Activated T-cell treated with anti-CD3 and anti-CD28 coated beads, Interleukin-2, amount 50 U/mL, for 24 hours (primary cell): Measurements from ENCODE around the gene TMEM151B.
"Not testable (repeated sequence)": the region's sequence is repeated elsewhere in the genome, so short reads cannot be mapped to it uniquely, and the experiment has no call there.

Experiments used
- DNase-seq: peaks from one replicate; pipeline ENCODE4 v3.0.0-alpha.2; 2020
- H3K27ac Mint-ChIP-seq: 2 replicates; pipeline ENCODE4 v1.8.0; 2020; ENCODE audit warnings: mild to moderate bottlenecking, mixed read lengths
- H3K27me3 Mint-ChIP-seq: 2 replicates; pipeline ENCODE4 v1.8.0; 2020; ENCODE audit warnings: mixed read lengths
- H3K36me3 Mint-ChIP-seq: 2 replicates; pipeline ENCODE4 v1.8.0; 2020; ENCODE audit warnings: low read depth, mixed read lengths
- H3K4me1 Mint-ChIP-seq: 2 replicates; pipeline ENCODE4 v1.8.0; 2020; ENCODE audit warnings: low read depth, mixed read lengths
- H3K4me3 Mint-ChIP-seq: 2 replicates; pipeline ENCODE4 v1.8.0; 2020; ENCODE audit warnings: mild to moderate bottlenecking, moderate library complexity, mixed read lengths
- H3K9me3 Mint-ChIP-seq: 2 replicates; pipeline ENCODE4 v1.8.0; 2020; ENCODE audit warnings: mixed read lengths

Gene TMEM151B

DNA sequence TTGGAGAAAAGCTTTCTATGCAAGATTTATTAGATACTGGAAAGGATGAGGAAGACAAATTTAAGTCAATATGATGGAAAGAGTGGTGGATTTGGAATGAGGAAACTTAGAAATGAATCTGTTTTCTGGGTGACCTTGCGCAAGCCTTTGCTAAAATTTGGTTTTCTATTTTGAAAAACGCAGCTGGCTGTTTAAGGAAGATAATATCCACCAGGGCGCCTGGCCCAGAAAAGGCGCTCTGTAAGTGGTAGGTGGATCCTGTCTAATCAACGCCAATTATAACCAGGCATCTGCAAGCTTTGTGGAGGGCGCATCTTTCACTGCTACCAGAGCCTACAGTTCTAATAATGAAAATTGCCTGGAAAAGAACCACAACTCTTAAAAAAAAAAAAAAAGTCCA is 71.8 kb downstream of the TMEM151B start:
- peaks cover 55% of the 10 kb centered on the region for H3K27me3 Mint-ChIP-seq
- DNase-seq, result no peak
- no peak overlapping the region for H3K27ac Mint-ChIP-seq
- H3K9me3 Mint-ChIP-seq, result no peaks in the 10 kb centered on the region
- H3K36me3 Mint-ChIP-seq, result no peaks in the 10 kb centered on the region
- H3K4me3 Mint-ChIP-seq, result no peak overlapping the region
- peaks cover 6% of the 10 kb centered on the region for H3K4me1 Mint-ChIP-seq

DNA sequence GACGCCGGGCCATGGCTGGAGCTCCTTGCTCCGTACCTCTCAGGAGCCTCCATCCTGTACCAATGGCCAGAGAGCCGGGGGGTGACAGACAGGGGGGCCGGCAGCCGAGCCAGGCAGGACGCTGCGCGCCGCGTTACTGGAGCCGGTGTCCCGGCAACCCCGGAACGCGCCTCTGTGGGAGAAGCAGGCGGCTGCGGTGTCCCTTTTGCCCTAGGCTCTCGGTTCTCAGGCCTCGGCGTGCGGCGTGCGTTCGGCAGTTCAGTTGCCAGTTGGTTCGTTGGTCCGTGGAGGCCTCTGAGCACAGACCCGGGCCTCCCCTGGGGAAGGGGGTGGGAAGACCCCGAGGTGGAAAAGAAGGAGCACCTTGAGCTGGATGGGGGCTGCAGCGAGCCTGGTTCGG is 72.2 kb downstream of the TMEM151B start, which contains the start of gene SPATS1:
TSS of gene SPATS1 (plus strand) at position 162 of the 400 bp plus-strand sequence. CDS start 446 bp downstream, outside the sequence.
- H3K4me3 Mint-ChIP-seq, result no peak within 1 kb of the TSS
- H3K9me3 Mint-ChIP-seq, result no peaks in the 10 kb centered on the region
- H3K4me1 Mint-ChIP-seq, result peaks cover 6% of the 10 kb centered on the region
- no peaks in the 10 kb centered on the region for H3K36me3 Mint-ChIP-seq
- no peak for DNase-seq
- H3K27ac Mint-ChIP-seq, result no peak within 1 kb of the TSS
- H3K27me3 Mint-ChIP-seq, result peaks cover 56% of the 10 kb centered on the region

- H3K4me1 Mint-ChIP-seq, DNase-seq, H3K4me3 Mint-ChIP-seq, H3K9me3 Mint-ChIP-seq, H3K36me3 Mint-ChIP-seq, H3K27ac Mint-ChIP-seq: not testable (repeated sequence)
- peaks cover 47% of the 10 kb centered on the region for H3K27me3 Mint-ChIP-seq
These were observed 76.6 kb downstream of the TMEM151B start for GRCh38 chr6:44346818-44347217.

- no peaks in the 10 kb centered on the region for H3K36me3 Mint-ChIP-seq
- DNase-seq, result no peak
- H3K27ac Mint-ChIP-seq, result no peak overlapping the region
- peaks cover 15% of the 10 kb centered on the region for H3K27me3 Mint-ChIP-seq
- H3K4me3 Mint-ChIP-seq, result no peak overlapping the region
- H3K9me3 Mint-ChIP-seq, result no peaks in the 10 kb centered on the region
- no peaks in the 10 kb centered on the region for H3K4me1 Mint-ChIP-seq
These were observed 79.8 kb downstream of the TMEM151B start for GRCh38 chr6:44349904-44350649.

- peaks cover 11% of the 10 kb centered on the region for H3K27me3 Mint-ChIP-seq
- H3K9me3 Mint-ChIP-seq, DNase-seq, H3K4me3 Mint-ChIP-seq, H3K4me1 Mint-ChIP-seq, H3K27ac Mint-ChIP-seq, H3K36me3 Mint-ChIP-seq: not testable (repeated sequence)
These were observed 80.4 kb downstream of the TMEM151B start for GRCh38 chr6:44350650-44350994.

DNA sequence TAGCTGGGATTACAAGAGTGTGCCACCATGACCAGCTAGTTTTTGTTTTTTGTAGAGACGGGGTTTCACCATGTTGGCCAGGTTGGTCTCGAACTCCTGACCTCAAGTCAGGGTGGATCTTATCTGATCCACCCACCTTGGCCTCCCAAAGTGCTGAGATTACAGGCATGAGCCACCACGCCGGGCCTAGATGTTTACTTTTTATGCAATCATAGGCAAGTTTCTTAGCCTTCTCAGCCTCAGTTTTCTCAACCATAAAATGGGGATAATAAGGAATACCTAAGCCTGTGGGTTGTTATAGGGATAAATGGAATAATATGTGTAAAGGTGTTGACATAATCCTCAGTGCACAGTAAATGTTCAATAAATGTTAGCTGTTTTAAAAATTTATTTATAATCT is 82.0 kb downstream of the TMEM151B start:
- Mint-ChIP-seq H3K27me3 (peaks cover 12% of the 10 kb centered on the region), H3K4me1 (no peaks in the 10 kb centered on the region), H3K4me3 (no peak overlapping the region), H3K9me3 (no peaks in the 10 kb centered on the region), H3K27ac (no peak overlapping the region), H3K36me3 (no peaks in the 10 kb centered on the region)
- DNase-seq, result no peak

DNA sequence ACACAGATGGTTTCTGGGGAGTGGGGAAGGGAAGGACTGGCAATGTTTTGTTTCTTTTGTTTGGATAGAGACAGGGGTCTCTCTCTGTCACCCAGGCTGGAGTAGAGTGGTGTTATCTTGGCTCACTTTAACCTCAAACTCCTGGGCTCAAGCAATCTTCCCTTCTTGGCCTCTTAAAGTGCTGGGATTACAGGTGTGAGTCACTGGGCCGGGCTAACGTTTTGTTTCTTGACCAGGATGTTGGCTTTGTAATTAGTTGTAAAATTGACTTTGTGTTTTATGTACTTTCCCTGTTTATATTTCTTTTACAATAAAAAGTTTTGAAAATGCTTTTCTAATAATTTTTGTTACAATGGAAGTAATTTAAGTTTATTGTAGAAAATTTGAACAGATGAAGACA is 83.1 kb downstream of the TMEM151B start:
- DNase-seq, result no peak
- no peak overlapping the region for H3K4me3 Mint-ChIP-seq
- H3K36me3 Mint-ChIP-seq, result no peaks in the 10 kb centered on the region
- no peak overlapping the region for H3K27ac Mint-ChIP-seq
- H3K9me3 Mint-ChIP-seq, result no peaks in the 10 kb centered on the region
- peaks cover 20% of the 10 kb centered on the region for H3K27me3 Mint-ChIP-seq
- no peaks in the 10 kb centered on the region for H3K4me1 Mint-ChIP-seq

DNA sequence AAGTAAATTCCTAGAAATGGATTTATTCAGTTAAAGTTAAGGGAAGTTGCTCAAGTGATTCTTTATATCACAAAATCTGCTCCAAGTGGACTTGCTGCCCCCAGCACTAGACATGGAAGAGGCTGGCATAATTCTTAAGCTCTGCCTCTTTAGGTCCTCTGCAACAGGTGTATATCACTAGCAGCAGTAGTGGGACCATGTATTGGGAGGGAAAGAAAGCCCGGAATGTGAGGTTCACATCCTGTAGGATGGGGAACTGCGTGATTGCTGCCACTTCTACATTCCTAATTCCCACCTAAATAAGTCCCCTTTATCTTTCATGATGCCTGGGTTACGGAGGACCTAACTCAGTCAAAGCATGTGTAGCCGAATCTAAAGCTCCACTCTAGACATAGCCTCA is 85.4 kb downstream of the TMEM151B start:
- Mint-ChIP-seq H3K27me3 (peaks cover 25% of the 10 kb centered on the region), H3K36me3 (no peaks in the 10 kb centered on the region), H3K4me3 (no peak overlapping the region), H3K27ac (no peak overlapping the region), H3K9me3 (no peaks in the 10 kb centered on the region), H3K4me1 (no peaks in the 10 kb centered on the region)
- DNase-seq, result no peak

GRCh38 chr6:44356487-44356886 is 86.2 kb downstream of the TMEM151B start:
- H3K4me1 Mint-ChIP-seq, result no peaks in the 10 kb centered on the region
- H3K27ac Mint-ChIP-seq, result no peak overlapping the region
- H3K27me3 Mint-ChIP-seq, result peaks cover 31% of the 10 kb centered on the region
- no peak overlapping the region for H3K4me3 Mint-ChIP-seq
- DNase-seq, result no peak
- H3K36me3 Mint-ChIP-seq, result no peaks in the 10 kb centered on the region
- H3K9me3 Mint-ChIP-seq, result no peaks in the 10 kb centered on the region
